ENCODE results near the gene FLT3LG.

Gene FLT3LG

DNA sequence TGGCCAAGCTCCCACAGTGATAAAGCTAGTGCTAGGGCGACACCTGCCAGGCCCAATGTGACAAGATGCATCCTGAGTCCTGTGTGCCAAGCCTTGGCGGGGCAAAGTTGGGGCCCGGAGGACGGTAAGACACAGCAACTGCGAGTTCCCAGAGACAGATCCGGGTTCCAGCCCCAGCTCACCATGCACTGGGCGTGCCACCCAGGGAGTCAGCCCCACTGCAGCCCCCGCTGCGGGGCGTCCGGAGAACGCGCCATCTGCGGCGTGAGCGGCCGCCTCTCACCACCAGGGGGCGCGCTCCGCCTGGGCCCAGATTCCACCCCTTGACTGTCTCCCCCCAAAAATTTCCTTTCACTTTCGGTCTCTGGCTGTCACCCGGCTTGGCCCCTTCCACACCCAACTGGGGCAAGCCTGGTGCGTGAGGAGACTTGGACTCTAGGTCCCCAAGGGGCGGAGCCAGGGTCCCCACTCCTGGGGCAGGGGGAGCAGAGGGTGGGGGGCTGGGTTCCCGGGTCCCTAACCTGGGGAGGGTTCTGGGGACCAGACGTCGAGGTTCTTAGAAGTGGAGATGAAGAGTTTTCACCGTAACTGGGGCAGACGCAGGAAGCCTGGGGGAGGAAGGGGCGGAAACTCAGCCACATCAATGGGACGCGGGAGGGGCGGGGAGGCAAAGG is at the start of gene FLT3LG:
Gene FLT3LG, plus strand, starts transcription at position 348 of the 674 bp plus-strand sequence. CDS start 425 bp downstream, outside the sequence.
- peak; percentile 78 for DNase-seq

DNA sequence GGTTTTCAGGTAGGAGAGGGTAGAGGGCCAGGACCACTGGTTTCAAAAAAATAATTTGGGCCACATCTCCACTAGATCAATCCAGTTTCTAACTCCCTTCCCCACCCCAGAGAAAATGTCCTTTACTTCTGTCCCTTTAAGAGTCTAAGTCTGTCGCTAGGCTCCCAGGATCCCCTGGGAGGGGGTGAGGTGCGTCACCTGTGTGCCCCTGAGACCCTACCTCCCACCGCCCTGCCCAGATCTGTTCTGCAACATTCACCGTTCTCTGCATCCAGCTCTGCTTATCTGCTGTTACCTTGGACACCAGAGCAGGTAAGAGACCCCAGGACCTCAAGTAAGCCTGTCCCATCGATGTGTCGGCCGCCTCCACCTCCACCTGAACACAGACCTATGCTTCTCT is 48.8 kb upstream of the FLT3LG start, which contains the start of gene GFY:
Gene GFY, plus strand, starts transcription at position 211 of the 400 bp plus-strand sequence. CDS start 1,043 bp downstream, outside the sequence.
- no peak for DNase-seq

DNA sequence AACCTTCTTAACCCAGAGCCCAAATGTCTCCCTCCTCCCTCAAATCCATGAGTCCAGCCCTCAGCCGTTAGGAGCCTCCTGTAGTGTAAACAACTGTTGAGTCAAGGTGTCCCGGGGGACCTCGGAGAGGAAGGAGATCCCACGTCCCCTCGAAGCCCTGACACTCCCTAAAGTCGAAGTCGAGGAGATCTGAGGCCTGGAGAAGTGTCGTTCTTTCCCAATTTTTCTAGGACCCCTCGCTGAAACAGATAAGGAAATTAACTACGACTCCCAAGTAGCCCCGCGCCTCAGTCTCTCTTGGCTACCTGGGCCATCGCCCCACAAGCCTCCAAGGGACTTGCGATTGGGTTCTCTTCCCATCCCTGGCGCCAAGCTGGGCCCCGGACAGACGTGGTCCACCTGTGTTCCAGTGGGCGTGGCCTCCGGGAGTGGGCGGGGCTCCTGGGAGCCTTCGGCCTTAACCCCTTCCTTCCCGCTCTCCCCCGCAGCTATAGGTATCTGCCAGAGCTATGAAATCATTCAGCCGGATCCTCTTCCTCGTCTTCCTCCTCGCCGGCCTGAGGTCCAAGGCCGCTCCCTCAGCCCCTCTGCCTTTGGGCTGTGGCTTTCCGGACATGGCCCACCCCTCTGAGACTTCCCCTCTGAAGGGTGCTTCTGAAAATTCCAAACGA is 48.0 kb upstream of the FLT3LG start:
- peak; percentile 77 for DNase-seq

DNA sequence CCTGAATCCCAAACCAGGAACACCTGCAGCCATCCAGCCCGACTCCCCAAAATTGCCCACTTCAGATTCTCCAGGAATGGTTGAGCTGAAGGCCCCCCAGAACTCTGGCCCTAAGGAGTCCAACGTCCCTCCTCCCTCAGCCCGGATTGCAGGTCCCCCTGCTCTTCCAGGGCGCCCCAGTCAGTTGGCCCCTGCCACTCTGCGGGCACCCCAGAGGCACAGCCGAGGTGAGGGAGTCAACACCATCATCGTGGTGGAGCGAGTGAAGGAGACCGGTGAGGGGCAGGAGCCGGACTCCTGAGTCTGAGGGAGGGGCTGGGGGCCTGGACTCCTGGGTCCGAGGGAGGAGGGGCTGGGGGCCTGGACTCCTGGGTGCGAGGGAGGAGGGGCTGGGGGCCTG is 46.7 kb upstream of the FLT3LG start:
- no peak for DNase-seq

- no peak for DNase-seq
Measured at GRCh38 chr19:49427855-49428546, 46.0 kb upstream of the FLT3LG start.

- no peak for DNase-seq
Measured at GRCh38 chr19:49428547-49429451, 45.2 kb upstream of the FLT3LG start.

DNA sequence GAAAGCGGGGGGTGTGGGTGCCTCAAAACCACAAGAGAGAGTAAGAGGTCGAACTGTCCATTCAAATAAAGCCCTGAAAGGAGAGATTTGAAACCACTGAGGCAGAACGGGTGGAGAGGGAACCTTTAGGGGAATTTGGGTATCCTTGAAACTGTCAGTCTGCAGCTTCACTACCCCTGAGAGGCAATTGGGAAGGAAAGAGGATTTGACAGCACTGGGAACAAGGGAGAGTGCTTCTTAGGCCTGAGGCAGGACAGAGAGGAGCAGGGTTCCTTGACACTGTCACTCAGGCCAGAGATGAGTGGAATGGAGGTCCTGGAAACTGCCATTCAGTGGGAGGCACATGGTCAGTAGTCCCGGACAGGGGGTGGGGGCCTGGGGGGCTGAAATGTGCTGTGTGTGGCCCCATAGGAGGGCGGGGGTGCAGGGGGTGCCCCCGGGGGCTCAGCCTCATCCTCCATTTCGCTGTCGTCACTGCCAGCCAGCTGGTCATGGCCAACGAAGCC is 43.8 kb upstream of the FLT3LG start:
- no peak for DNase-seq

- peak; percentile 30 for DNase-seq
Measured at GRCh38 chr19:49430678-49431329, 43.2 kb upstream of the FLT3LG start.

GRCh38 chr19:49431330-49431749 is 42.7 kb upstream of the FLT3LG start:
- DNase-seq: no peak

DNA sequence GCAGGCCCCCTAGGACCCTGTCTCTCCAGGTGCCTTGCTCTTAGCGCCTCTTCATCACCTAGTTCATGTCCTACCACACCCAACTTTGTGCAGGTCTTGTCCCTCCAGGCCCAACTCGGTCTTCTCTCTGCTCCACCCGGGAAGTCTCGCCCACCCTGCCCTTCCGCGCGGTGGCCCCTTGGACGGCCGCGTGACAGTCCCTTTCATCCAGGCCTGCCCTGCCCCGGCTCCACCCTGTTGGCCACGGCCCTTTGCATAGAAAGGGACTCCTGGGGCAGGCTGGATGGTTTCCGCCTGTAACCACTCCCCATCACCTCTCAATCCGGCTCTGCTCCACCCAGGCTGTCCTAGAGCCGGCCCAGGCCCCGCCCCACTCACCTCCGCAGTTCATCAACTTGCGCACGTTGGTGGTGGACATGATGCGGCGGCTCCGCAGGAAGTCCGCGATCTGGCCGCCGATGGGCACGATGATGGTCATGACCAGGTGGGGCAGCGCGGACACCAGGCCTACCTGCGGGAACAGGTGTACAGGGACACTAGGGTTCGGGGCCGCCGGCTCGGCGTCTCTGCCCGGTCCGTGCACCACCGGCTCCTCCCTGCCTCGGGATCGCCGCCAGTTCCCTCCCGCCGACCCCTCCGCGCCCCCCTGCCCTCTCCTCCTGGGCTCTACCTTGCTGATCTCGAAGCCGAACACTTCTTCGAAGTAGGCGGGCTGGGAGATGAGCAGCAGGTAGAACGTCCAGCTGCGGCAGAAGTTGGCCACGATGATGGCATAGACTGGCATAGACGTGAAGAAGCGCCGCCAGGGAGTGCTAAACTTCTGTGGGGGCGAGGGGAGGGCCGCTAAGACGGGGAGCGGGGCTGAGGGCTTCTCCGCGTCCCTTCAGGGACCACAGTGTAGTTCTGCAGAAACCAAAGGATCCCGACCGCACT is 41.6 kb upstream of the FLT3LG start:
- DNase-seq: no peak

- DNase-seq: no peak
Measured at GRCh38 chr19:49433240-49433901, 40.6 kb upstream of the FLT3LG start.

GRCh38 chr19:49434907-49435583 is 39.0 kb upstream of the FLT3LG start:
- no peak for DNase-seq

DNA sequence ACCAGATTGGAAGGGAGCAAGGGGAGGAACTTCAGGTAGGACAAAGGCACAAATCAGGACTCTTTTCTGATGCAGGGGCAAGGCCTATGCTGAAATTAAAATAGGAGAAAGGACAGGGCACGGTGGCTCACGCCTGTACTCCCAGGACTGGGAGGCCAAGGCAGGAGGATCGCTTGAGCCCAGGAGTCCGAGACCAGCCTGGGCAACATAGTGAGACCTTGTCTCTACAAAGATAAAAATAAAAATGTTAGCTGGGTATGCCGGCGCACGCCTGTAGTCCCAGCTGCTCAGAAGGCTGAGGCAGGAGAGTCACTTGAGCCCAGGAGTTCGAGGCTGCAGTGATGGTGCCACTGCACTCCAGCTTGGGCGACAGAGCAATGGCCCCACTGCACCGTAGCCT is 38.3 kb upstream of the FLT3LG start:
- DNase-seq: no peak

DNA sequence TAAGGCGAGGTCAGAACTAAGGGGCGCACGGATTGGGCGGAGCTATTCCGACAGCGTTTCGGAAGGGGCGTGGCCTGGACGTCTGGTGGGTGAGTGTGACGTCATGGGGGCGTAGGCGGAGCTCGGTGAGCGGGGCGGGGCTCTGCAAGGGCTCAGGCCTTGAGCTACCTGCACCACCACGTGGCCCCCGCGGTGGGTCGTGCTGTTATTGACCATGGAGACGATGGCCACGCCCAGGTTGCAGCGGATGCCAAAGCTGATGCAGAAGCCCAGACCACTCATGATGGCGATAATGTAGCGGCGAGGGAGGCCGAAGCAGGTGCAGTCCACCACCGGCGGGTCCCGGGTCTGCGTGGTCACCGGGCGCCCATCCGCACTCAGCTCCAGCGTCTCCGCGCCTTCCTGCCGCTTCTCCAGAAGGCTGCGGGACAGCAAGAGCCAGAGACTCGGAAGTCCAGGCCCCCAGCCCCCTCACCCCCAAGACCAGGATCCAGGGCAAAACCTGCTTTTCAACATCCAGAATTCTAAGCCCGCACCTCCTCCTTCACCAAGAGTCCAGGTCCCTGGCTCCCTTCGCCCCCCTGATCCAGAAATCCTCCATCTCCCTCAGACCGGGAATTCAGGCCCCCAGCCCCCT is 37.5 kb upstream of the FLT3LG start:
- no peak for DNase-seq

- DNase-seq: no peak
Measured at GRCh38 chr19:49437231-49437630, 36.8 kb upstream of the FLT3LG start.

DNA sequence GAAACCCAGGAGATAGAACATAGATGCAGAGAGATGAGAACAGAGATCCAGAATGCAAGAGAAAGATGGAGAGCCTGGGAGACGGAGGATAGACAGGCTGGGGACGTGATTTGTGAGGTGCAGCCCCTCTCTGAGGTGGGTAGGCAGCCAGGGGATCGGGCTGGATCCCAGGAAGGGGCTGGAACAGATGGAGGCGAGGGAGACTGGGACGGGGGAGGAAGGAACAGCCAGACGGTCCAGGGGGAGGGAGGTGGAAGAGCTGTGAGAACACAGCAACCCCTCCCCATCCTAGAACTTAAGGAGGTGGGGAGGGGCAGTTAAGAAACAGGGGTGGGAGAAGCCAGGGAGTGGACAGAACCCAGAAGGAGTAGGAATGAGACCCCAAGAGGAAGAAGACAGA is 35.8 kb upstream of the FLT3LG start:
- no peak for DNase-seq

- DNase-seq: no peak
Measured at GRCh38 chr19:49439836-49440235, 34.2 kb upstream of the FLT3LG start.

- no peak for DNase-seq
Measured at GRCh38 chr19:49440439-49441209, 33.4 kb upstream of the FLT3LG start.
